ENCODE data around the gene CD300LD. TPM values are rescaled to one million over a fixed set of nuclear protein-coding genes. Genes with fewer than 3 reads are reported as not detected.

Gene CD300LD
- total RNA-seq, 2 experiments from 2014 or later = not detected

- no peaks in the 10 kb centered on the region for H3K9me3 Mint-ChIP-seq
- H3K36me3 Mint-ChIP-seq (ENCODE audit: low read depth) = no peaks in the 10 kb centered on the region
- H3K27ac Mint-ChIP-seq = no peak overlapping the region
- no peak overlapping the region for H3K4me3 Mint-ChIP-seq
- DNase-seq = no peak
- ChIA-PET CTCF (interaction anchor here (0.7 to 2.4 kb wide), 10 partner anchors 15 to 235 kb away, joined by 3 to 10 read pairs (median 4); partner anchors contain the start of gene CD300LB), POLR2A (interaction anchor here (1.6 kb wide), 1 partner anchor 11 kb away, joined by 4 read pairs; the partner anchor contains the start of gene CD300LD)
- peaks cover 53% of the 10 kb centered on the region for H3K27me3 Mint-ChIP-seq
- peaks cover 17% of the 10 kb centered on the region for H3K4me1 Mint-ChIP-seq
Measured at GRCh38 chr17:74603037-74603635, 11.1 kb upstream of the CD300LD start.

GRCh38 chr17:74601944-74602572 is 10.0 kb upstream of the CD300LD start:
- DNase-seq = peak; percentile 51
- Mint-ChIP-seq H3K9me3 (no peaks in the 10 kb centered on the region), H3K27me3 (peaks cover 46% of the 10 kb centered on the region), H3K36me3 (ENCODE audit: low read depth) (no peaks in the 10 kb centered on the region), H3K4me1 (peaks cover 17% of the 10 kb centered on the region), H3K27ac (no peak overlapping the region), H3K4me3 (no peak overlapping the region)
- POLR2A ChIA-PET = no interaction called here
- CTCF ChIA-PET = interaction anchor here (0.6 to 2.4 kb wide), 4 partner anchors 15 to 223 kb away, joined by 3 to 10 read pairs (median 5); partner anchors contain the start of gene CD300LB

DNA sequence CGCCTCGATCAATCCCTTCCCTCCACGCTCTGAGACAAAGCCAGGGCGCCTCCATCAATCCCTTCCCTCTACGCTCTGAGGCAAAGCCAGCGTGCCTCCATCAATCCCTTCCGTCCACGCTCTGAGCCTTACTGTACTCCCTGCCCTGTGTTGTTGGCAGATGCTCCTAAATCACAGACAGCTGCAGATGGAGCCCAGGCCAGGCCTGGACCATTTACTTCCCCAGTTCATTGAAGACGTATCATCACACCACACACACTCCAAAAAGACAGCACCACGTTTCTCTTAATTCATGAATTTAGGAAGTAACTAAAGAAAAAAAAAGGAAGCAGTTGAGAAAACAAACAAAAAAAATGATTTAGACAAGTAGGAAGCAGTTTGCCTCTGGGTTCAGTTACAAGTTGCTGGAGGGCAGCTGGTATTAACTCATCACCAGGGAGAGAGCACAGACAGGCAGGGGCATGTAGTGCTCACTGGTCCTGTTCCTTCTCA is 7.4 kb upstream of the CD300LD start:
- CTCF ChIA-PET = interaction anchor here (0.8 kb wide), 2 partner anchors 57 to 220 kb away, joined by 3 read pairs; no protein-coding TSS in a partner anchor
- POLR2A ChIA-PET = no interaction called here
- Mint-ChIP-seq H3K36me3 (ENCODE audit: low read depth) (no peaks in the 10 kb centered on the region), H3K27ac (no peak overlapping the region), H3K27me3 (peaks cover 46% of the 10 kb centered on the region), H3K4me3 (no peak overlapping the region), H3K9me3 (no peaks in the 10 kb centered on the region), H3K4me1 (peaks cover 17% of the 10 kb centered on the region)
- DNase-seq = no peak

- H3K27me3 Mint-ChIP-seq = peaks cover 46% of the 10 kb centered on the region
- H3K27ac Mint-ChIP-seq = no peak overlapping the region
- DNase-seq = no peak
- H3K4me1 Mint-ChIP-seq = peaks cover 17% of the 10 kb centered on the region
- no peaks in the 10 kb centered on the region for H3K36me3 Mint-ChIP-seq (ENCODE audit: low read depth)
- ChIA-PET POLR2A (no interaction called here), CTCF (no interaction called here)
- no peak overlapping the region for H3K4me3 Mint-ChIP-seq
- H3K9me3 Mint-ChIP-seq = no peaks in the 10 kb centered on the region
Measured at GRCh38 chr17:74599023-74599399, 6.9 kb upstream of the CD300LD start.

GRCh38 chr17:74598346-74599022 is 6.4 kb upstream of the CD300LD start:
- DNase-seq = no peak
- no peak overlapping the region for H3K4me3 Mint-ChIP-seq
- ChIA-PET CTCF (no interaction called here), POLR2A (no interaction called here)
- peaks cover 17% of the 10 kb centered on the region for H3K4me1 Mint-ChIP-seq
- no peaks in the 10 kb centered on the region for H3K36me3 Mint-ChIP-seq (ENCODE audit: low read depth)
- H3K9me3 Mint-ChIP-seq = no peaks in the 10 kb centered on the region
- H3K27ac Mint-ChIP-seq = no peak overlapping the region
- H3K27me3 Mint-ChIP-seq = peaks cover 45% of the 10 kb centered on the region

- Mint-ChIP-seq H3K4me3 (no peak overlapping the region), H3K9me3 (no peaks in the 10 kb centered on the region), H3K27ac (no peak overlapping the region), H3K36me3 (ENCODE audit: low read depth) (no peaks in the 10 kb centered on the region), H3K27me3 (peaks cover 48% of the 10 kb centered on the region), H3K4me1 (peaks cover 21% of the 10 kb centered on the region)
- ChIA-PET CTCF (no interaction called here), POLR2A (no interaction called here)
- DNase-seq = no peak
Measured at GRCh38 chr17:74597069-74597790, 5.1 kb upstream of the CD300LD start.

- no peak for DNase-seq
- peaks cover 48% of the 10 kb centered on the region for H3K27me3 Mint-ChIP-seq
- ChIA-PET POLR2A (no interaction called here), CTCF (no interaction called here)
- H3K9me3 Mint-ChIP-seq = no peaks in the 10 kb centered on the region
- peaks cover 22% of the 10 kb centered on the region for H3K4me1 Mint-ChIP-seq
- H3K27ac Mint-ChIP-seq = no peak overlapping the region
- H3K4me3 Mint-ChIP-seq = no peak overlapping the region
- no peaks in the 10 kb centered on the region for H3K36me3 Mint-ChIP-seq (ENCODE audit: low read depth)
Measured at GRCh38 chr17:74595037-74595750, 3.1 kb upstream of the CD300LD start.

DNA sequence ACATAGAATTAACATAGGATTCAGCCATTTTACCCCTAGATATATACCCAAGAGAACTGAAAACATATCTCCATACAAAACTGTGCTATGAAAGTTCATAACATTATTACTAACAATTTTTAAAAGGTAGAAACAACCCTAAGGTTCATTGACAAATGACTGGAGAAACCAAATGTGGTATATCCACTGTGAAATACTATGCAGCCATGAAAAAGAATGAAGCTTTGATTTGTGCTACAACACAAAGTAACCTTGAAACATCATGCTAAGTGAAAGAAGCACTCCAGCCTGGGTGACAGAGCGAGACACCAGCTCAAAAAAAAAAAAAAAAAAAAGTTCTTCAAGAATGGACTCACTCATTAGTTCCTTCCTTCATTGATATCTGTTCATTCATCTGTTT is 580 bp downstream of the CD300LD start:
- DNase-seq = no peak
- Mint-ChIP-seq H3K9me3 (no peaks in the 10 kb centered on the region), H3K4me3 (no peak overlapping the region), H3K4me1 (peaks cover 15% of the 10 kb centered on the region), H3K27ac (no peak overlapping the region), H3K27me3 (peaks cover 49% of the 10 kb centered on the region), H3K36me3 (ENCODE audit: low read depth) (no peaks in the 10 kb centered on the region)
- ChIA-PET POLR2A (interaction anchor here (1.2 kb wide), 1 partner anchor 12 kb away, joined by 4 read pairs; no protein-coding TSS in a partner anchor), CTCF (interaction anchor here (0.6 to 1.0 kb wide), 4 partner anchors 9 to 212 kb away, joined by 3 to 4 read pairs (median 4); no protein-coding TSS in a partner anchor)

DNA sequence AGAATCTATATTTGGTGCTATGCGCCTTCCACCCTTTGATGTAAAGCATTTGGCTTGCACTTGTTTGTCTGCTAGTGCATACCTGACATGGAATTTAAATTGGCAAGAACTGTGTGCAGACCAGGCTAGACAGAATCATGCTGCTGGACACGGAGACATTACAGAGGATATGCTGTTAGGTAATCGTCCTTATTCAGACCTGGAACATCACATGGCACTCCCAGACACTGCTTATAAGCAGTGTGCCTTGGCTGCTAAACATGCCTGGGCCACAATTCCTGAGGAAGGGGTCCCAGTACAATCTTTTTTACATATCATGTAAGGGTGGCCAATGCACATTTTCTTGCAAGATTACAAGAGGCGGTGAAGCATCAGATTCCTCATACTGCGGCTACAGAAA is 6.4 kb downstream of the CD300LD start:
- Mint-ChIP-seq H3K9me3 (peaks cover 2% of the 10 kb centered on the region), H3K27me3 (peaks cover 40% of the 10 kb centered on the region), H3K4me1 (peaks cover under 1% of the 10 kb centered on the region), H3K4me3 (no peak overlapping the region), H3K27ac (no peak overlapping the region), H3K36me3 (ENCODE audit: low read depth) (no peaks in the 10 kb centered on the region)
- no peak for DNase-seq
- ChIA-PET POLR2A (no interaction called here), CTCF (no interaction called here)

GRCh38 chr17:74584292-74585060 is 7.6 kb downstream of the CD300LD start:
- Mint-ChIP-seq H3K4me3 (no peak overlapping the region), H3K36me3 (ENCODE audit: low read depth) (no peaks in the 10 kb centered on the region), H3K27ac (no peak overlapping the region), H3K27me3 (peaks cover 36% of the 10 kb centered on the region), H3K9me3 (peaks cover 2% of the 10 kb centered on the region), H3K4me1 (peaks cover 10% of the 10 kb centered on the region)
- ChIA-PET POLR2A (no interaction called here), CTCF (no interaction called here)
- no peak for DNase-seq

DNA sequence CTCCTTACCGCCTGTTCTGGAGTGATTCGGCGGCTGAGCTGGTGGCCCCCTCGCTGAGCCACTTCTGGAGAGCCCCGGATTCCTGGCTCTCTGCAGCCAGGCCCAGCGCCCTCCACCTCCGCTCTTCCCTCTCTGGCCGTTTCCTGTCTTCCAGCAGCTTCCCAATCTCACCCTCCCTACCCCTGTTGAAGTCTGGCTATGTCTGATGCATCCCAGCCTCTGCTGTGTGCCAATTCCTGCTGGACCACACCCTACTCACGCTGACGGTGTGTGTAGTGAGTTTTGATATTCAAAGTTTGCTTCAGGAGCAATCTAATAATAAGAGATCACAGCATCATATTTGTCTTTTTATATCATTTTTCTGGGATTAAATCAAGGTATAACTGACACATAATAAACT is 9.4 kb downstream of the CD300LD start:
- Mint-ChIP-seq H3K4me3 (no peak overlapping the region), H3K27me3 (peaks cover 27% of the 10 kb centered on the region), H3K9me3 (peaks cover 2% of the 10 kb centered on the region), H3K27ac (no peak overlapping the region), H3K4me1 (peaks cover 12% of the 10 kb centered on the region), H3K36me3 (ENCODE audit: low read depth) (no peaks in the 10 kb centered on the region)
- CTCF ChIA-PET = no interaction called here
- no peak for DNase-seq
- POLR2A ChIA-PET = no interaction called here

DNA sequence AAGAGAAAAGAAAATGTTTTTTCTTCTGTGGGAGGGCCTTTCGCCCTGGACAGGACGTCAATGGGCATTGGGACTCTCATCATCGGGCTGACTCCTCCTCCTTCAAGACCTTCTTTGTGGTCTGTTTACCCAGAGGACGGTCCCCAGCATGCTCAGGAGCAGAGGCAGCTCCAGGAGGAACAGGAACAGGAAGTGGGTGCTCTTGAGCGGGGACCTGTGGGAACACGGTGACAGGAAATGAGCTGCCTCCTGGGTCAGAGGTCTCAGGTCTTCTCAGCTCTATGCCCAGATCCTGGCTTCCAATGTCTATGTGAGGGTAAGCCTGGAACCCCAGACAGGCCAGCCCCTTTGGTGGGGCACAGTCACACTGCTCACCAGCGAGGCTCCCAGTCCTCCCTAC is 12.2 kb downstream of the CD300LD start:
- H3K4me1 Mint-ChIP-seq = peaks cover 12% of the 10 kb centered on the region
- H3K4me3 Mint-ChIP-seq = no peak overlapping the region
- ChIA-PET POLR2A (interaction anchor here (1.0 kb wide), 1 partner anchor 32 kb away, joined by 3 read pairs; no protein-coding TSS in a partner anchor), CTCF (interaction anchor here (0.6 to 1.8 kb wide), 2 partner anchors 10 to 35 kb away, joined by 4 to 5 read pairs; no protein-coding TSS in a partner anchor)
- peaks cover 2% of the 10 kb centered on the region for H3K9me3 Mint-ChIP-seq
- no peak overlapping the region for H3K27ac Mint-ChIP-seq
- no peak for DNase-seq
- peaks cover 18% of the 10 kb centered on the region for H3K27me3 Mint-ChIP-seq
- H3K36me3 Mint-ChIP-seq (ENCODE audit: low read depth) = no peaks in the 10 kb centered on the region

All from activated CD4-positive, alpha-beta memory T cell treated with anti-CD3 and anti-CD28 coated beads, Interleukin-2, amount 10 ng/mL, durations not matched to agents 7 days and 5 days (primary cell).